ENCODE results near the gene ZNF423. TPM values are rescaled to one million over a fixed set of nuclear protein-coding genes. Genes with fewer than 3 reads are reported as not detected.

ZNF423 gene
- total RNA-seq, 2 experiments from 2014 or later = not detected

DNA sequence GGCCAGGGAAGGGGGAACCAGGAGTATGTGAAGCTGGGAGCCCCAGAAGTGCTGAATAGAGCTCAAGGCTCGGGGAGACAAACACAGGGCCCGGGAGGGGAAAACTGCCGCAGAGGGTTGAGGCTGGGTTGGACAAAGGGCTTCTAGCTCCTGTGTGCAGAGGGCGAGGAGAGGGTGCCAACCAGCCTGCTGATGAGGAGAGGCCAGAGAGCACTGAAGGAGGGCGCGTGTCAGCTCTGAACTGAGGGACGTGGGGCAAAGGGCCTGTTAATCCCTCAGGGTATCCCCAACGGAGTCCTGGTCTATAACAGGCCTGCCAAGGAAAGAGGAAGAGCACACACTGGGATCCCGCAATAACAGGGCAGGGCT lies 331.0 kb downstream of the ZNF423 start:
- ChIA-PET CTCF (interaction anchor here (0.9 kb wide), 1 partner anchor 17 kb away, joined by 3 read pairs; no protein-coding TSS in a partner anchor), POLR2A (no interaction called here)
- Mint-ChIP-seq H3K4me3 (no peak overlapping the region), H3K9me3 (no peaks in the 10 kb centered on the region), H3K27ac (no peak overlapping the region), H3K36me3 (ENCODE audit: low read depth) (no peaks in the 10 kb centered on the region), H3K27me3 (no peaks in the 10 kb centered on the region), H3K4me1 (peaks cover 12% of the 10 kb centered on the region)
- DNase-seq = no peak

DNA sequence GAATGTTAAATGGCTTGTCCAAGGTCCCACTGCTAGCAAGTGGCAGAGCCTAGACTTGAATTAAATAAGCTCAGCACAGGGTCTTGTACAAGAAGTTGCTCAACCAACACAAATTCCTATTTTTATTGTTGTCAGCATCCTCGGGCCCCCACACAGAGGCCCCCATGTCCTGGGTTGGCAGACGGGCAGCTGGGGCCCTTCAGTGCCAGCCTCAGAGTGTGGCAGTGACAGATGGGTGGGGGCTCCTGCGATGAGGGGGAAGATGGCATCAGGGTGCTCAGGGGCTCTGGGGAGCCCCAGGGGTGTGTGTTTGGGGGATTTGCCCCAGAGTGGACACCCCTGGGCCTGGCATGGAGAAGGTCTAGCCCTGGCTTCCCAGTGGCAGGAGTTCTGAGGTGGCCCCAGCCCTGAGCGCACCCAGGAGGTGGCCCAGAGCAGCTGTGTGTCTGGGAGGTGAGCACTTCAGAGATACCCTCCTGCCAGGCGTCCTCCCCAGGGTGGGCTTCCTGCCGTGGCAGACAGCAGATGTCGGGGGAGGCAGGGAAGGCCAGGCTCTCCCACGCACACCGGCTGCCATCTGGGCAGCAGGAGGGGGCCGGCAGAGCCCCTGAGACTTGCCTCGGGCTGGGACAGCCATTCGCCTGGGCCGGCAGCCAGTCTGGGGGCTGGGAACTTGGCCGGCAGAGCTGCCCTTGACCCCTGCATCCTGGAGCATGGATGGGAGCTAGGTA lies 331.5 kb downstream of the ZNF423 start:
- Mint-ChIP-seq H3K27ac (no peak overlapping the region), H3K36me3 (ENCODE audit: low read depth) (no peaks in the 10 kb centered on the region), H3K9me3 (no peaks in the 10 kb centered on the region), H3K4me3 (no peak overlapping the region), H3K4me1 (peaks cover 12% of the 10 kb centered on the region), H3K27me3 (no peaks in the 10 kb centered on the region)
- CTCF ChIA-PET = interaction anchor here (0.8 to 0.9 kb wide), 2 partner anchors 12 to 18 kb away, joined by 3 read pairs; no protein-coding TSS in a partner anchor
- POLR2A ChIA-PET = no interaction called here
- no peak for DNase-seq

DNA sequence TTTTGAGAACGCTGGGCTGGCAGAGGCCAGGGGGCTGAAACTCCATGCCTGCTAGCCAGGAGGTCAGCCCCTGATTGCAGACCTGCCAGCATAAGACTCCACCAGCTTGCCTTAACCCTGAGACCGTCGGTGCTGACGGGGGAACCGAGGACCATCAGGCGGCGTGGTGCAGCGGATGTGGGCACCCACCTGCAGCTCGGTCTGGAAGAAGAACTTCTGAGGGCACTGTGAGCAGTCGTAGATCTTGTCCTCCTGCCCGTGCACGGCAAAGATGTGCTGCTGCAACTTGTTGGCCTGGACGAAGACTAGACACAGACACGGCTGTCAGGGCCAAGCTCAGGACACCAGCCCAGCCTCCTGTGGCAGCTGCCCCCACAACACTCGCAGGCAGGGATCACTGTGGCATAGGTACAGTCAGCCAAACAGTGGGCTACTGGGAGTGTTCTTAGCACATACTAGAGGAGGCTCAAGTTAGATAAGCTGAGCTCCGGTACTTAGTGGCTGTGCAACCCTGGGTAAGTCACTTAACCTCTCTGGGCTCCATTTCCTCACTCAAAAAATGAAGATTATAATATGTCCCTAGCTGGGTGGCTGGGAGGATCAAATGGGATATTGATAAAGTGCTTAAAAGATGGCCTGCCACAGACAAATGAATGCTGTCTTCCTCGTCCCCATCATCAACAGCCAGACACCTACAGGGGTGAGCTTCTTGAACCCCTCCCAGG lies 332.3 kb downstream of the ZNF423 start:
- ChIA-PET POLR2A (no interaction called here), CTCF (interaction anchor here (0.8 kb wide), 1 partner anchor 13 kb away, joined by 3 read pairs; no protein-coding TSS in a partner anchor)
- no peaks in the 10 kb centered on the region for H3K27me3 Mint-ChIP-seq
- no peak overlapping the region for H3K4me3 Mint-ChIP-seq
- H3K4me1 Mint-ChIP-seq = peaks cover 7% of the 10 kb centered on the region
- no peak for DNase-seq
- H3K36me3 Mint-ChIP-seq (ENCODE audit: low read depth) = no peaks in the 10 kb centered on the region
- H3K9me3 Mint-ChIP-seq = no peaks in the 10 kb centered on the region
- H3K27ac Mint-ChIP-seq = no peak overlapping the region

DNA sequence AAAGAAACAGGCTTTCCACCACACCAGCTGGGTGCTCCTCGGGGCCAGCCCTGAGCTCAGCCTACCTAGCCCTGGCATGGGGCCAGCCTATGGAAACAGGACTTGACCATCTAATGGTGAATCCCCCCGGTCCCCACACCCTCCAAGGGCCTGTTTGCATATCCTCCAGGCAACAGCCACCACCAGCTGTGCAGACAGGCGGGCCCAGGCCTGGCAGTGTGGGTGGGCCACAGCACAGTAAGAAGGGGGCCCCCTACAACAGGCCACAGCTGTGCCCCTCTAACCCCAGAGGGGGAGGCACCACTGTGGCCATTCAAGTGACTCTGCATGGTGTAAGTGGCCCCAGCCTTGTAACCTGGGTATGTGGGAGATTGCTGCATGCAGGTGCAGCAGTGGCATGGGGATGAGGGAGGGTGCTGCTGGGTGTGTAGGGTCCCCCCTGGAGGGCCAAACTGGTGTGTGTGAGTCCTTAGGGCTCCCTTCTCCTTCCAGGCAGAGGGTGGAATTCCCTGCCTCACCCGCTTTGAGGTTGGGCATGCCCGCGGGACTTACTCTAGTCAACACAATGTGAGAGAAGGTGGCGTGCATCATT lies 334.1 kb downstream of the ZNF423 start:
- Mint-ChIP-seq H3K4me3 (no peak overlapping the region), H3K27me3 (no peaks in the 10 kb centered on the region), H3K4me1 (no peaks in the 10 kb centered on the region), H3K9me3 (no peaks in the 10 kb centered on the region), H3K36me3 (ENCODE audit: low read depth) (no peaks in the 10 kb centered on the region), H3K27ac (no peak overlapping the region)
- no peak for DNase-seq
- ChIA-PET POLR2A (no interaction called here), CTCF (interaction anchor here (1.1 kb wide), 1 partner anchor 17 kb away, joined by 6 read pairs; no protein-coding TSS in a partner anchor)

DNA sequence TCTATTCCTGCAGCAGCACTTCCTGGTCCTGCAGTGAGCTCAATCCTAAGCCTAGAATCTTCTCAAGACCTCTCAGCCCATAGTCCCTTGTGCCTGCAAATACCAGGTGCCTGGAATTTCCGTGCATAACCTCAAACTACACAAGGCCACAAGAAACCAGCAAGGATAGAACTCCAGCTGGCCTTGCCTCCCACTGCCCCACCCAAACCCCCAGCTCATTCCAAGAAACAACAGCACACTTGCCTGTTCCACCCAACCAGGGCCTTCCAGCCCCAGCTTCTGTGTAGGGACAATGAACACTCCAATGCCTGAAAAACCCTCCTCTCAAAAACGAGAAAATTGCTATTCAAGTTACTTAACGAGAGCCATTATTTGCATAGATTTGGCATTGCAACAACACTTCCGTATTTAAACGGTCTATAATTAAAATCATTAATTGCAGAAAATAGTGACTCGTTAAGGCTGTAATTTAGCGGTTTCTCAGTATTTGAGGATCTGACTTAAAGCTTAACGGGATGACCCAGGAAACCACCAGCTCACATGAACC lies 335.3 kb downstream of the ZNF423 start:
- Mint-ChIP-seq H3K27me3 (no peaks in the 10 kb centered on the region), H3K27ac (no peak overlapping the region), H3K9me3 (no peaks in the 10 kb centered on the region), H3K4me1 (no peaks in the 10 kb centered on the region), H3K36me3 (ENCODE audit: low read depth) (no peaks in the 10 kb centered on the region), H3K4me3 (no peak overlapping the region)
- CTCF ChIA-PET = interaction anchor here (1.1 kb wide), 1 partner anchor 15 kb away, joined by 6 read pairs; no protein-coding TSS in a partner anchor
- DNase-seq = no peak
- POLR2A ChIA-PET = no interaction called here

DNA sequence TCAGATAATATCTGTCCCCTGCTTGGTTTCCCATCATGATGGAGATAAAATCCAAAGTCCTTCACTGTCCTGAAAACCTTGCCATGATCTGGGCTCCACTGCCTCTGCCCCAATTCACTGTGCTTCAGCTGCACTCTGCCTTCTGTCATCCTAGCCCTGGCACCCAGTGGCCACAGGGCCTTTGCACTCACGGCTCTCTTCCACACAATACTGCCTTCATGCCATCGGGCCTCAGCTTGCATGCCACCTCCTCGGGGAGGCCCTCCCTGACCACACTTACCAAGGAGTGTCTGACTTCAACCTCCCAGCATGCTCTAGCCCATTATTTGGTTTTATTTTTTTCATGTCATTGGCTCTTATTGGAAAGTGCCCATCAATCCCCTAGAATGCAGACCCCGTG lies 336.2 kb downstream of the ZNF423 start:
- Mint-ChIP-seq H3K4me1 (no peaks in the 10 kb centered on the region), H3K4me3 (no peak overlapping the region), H3K36me3 (ENCODE audit: low read depth) (no peaks in the 10 kb centered on the region), H3K27me3 (no peaks in the 10 kb centered on the region), H3K27ac (no peak overlapping the region), H3K9me3 (no peaks in the 10 kb centered on the region)
- ChIA-PET POLR2A (no interaction called here), CTCF (no interaction called here)
- no peak for DNase-seq

DNA sequence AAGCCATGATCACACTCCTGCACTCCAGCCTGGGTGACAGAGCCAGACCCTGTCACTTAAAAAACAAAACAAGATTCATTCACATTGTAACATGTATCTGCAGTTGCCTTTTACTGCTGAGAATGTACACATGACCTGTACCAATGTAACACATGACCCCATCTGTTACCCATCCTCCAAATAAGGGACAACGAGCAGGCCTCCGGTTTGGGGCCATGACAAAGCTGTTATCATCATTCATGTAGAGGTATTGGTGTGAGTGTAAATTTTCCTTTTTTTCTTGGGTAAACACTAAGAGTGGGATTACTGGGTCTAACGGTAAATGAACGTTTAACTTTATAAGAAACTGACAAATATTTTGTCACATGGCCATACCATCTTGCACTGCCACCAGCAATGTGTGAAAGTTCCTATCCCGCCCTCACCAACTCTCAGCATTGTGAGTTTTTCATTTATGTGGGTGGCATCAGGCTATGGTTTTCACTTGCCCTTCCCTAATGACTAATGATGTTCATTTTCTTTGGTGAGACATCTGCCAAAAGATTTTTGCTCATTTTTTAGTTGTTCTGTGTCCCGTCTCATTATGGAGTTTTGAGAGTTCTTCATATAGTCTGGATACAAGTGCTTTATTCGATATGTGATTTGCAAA lies 336.8 kb downstream of the ZNF423 start:
- Mint-ChIP-seq H3K4me1 (no peaks in the 10 kb centered on the region), H3K27ac (no peak overlapping the region), H3K27me3 (no peaks in the 10 kb centered on the region), H3K4me3 (no peak overlapping the region), H3K36me3 (ENCODE audit: low read depth) (no peaks in the 10 kb centered on the region), H3K9me3 (no peaks in the 10 kb centered on the region)
- ChIA-PET CTCF (no interaction called here), POLR2A (no interaction called here)
- DNase-seq = no peak

DNA sequence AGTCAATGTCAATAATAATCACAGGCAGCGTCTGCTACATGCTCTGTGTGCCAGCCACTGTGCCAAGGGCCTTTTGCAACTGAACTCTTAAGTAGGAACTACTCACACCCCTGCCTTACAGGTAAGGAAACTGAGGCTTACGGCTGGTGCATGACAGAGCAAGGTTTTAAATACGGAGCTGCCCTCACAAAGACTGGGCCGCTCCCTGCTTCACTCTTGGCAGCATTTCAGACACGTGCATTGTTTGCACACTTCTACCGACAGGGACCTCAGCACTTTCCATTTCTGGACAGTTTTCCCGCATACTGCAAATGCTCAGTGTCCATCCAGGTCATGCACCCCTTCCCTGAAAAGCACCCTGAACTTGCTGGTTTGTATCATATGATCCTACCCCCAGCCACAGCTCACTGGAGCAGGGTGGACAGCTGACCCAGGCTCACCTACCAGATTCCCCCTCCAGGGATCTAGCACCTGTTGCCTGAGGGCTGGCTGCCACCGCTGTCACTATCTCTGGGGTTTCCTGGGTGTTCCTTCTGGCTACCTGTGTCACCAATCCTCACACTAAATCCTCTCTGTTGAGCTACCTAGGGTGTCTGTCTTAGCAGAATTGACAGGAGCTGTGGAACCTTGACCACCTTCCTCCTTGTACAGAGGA lies 339.4 kb downstream of the ZNF423 start:
- H3K36me3 Mint-ChIP-seq (ENCODE audit: low read depth) = no peaks in the 10 kb centered on the region
- H3K27me3 Mint-ChIP-seq = no peaks in the 10 kb centered on the region
- H3K9me3 Mint-ChIP-seq = no peaks in the 10 kb centered on the region
- H3K4me3 Mint-ChIP-seq = no peak overlapping the region
- ChIA-PET POLR2A (no interaction called here), CTCF (no interaction called here)
- no peak for DNase-seq
- H3K27ac Mint-ChIP-seq = no peak overlapping the region
- H3K4me1 Mint-ChIP-seq = no peaks in the 10 kb centered on the region

DNA sequence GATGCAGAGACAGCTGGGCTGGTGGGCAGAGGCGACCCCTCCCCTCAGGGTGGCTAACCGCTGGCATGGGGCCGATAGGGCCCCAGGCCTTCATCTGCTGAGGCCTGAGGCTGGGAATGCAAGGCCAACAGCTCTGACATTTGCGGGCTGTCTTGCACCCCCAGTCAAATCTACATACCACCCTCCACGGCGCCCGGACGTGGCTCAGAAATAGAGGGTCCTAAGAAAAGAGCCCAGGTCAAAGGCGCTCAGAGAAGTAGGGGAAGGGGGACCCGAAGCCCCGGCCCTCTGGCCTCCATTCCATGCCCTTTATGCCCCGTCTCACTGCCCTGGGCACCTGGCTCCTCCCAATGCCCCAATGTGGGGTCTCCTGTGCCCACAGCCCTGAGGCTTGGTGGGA lies 340.1 kb downstream of the ZNF423 start:
- no peaks in the 10 kb centered on the region for H3K4me1 Mint-ChIP-seq
- no peak overlapping the region for H3K4me3 Mint-ChIP-seq
- DNase-seq = no peak
- POLR2A ChIA-PET = no interaction called here
- H3K27ac Mint-ChIP-seq = no peak overlapping the region
- H3K36me3 Mint-ChIP-seq (ENCODE audit: low read depth) = no peaks in the 10 kb centered on the region
- CTCF ChIA-PET = no interaction called here
- no peaks in the 10 kb centered on the region for H3K9me3 Mint-ChIP-seq
- H3K27me3 Mint-ChIP-seq = no peaks in the 10 kb centered on the region

DNA sequence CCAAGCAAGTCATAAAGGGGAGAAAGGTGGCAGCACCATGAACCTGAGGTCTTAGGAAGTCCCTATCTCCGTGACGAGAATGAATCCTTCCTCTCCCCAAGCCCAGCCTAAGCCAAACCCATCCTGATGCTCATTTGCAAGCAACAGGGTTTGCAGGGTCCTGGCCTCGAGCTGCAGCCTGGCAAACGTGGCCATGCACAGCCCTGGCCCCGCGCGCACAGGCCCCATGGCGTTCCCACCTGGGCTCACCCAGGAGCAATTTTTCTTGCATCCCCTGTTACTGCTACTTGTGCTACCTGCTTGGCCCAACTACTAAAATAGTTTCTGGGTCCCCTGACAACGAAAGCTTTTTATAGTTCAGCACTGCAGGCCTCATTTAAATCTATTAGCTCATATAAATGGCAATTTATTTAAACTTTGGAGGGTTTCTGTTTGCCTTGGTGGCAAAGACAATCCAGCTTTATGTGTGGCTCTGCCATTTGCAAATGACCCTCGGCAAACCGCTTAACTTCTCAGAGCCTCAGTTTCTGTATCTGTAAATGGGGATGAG lies 340.8 kb downstream of the ZNF423 start:
- POLR2A ChIA-PET = no interaction called here
- no peaks in the 10 kb centered on the region for H3K36me3 Mint-ChIP-seq (ENCODE audit: low read depth)
- no peak overlapping the region for H3K27ac Mint-ChIP-seq
- no peaks in the 10 kb centered on the region for H3K9me3 Mint-ChIP-seq
- no peaks in the 10 kb centered on the region for H3K27me3 Mint-ChIP-seq
- H3K4me1 Mint-ChIP-seq = no peaks in the 10 kb centered on the region
- CTCF ChIA-PET = interaction anchor here (0.6 kb wide), 1 partner anchor 1892 kb away, joined by 4 read pairs; no protein-coding TSS in a partner anchor
- no peak overlapping the region for H3K4me3 Mint-ChIP-seq
- no peak for DNase-seq

DNA sequence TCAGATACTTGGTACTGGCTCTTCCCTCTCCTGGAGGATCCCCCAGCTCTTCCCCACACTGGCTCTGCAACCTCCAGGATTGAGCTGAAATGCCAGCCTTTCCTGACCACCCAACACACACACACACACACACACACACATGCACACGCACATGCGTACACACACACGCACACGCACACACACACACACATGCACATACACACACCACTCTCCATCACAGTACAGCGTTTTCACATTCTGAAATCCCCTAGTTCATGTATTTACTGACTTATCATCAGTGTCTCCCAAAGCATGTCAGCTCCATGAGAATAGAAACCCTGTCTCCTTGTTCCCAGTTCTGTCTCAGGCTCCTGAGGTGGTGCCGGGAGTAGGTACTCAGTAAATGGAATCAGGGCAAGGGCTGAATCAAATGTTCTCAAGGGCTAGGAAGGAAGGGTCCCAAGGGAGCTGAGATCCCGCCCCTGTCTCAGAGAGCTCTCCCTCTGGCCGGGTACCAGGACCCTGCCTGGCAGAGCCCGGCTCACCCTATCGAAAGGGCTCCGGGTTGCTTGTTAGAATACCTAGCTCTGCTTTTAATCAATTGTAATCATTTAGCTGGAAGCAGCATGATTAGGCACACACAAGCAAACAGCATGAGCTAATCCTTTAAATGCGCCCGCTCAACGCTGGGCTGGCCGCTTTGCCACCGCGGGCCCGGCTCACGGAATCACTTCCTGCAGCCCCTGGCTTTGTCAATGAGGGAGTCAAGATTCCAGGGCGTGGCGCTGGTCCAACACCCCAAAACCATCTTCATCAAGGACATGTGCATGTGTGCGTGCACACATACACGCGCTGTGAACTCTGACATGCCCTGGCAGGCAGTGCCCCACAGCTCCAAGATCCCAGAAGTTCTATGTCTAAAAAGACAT lies 341.6 kb downstream of the ZNF423 start:
- ChIA-PET POLR2A (no interaction called here), CTCF (interaction anchor here (0.6 kb wide), 1 partner anchor 1892 kb away, joined by 4 read pairs; no protein-coding TSS in a partner anchor)
- no peaks in the 10 kb centered on the region for H3K36me3 Mint-ChIP-seq (ENCODE audit: low read depth)
- no peak overlapping the region for H3K4me3 Mint-ChIP-seq
- H3K9me3 Mint-ChIP-seq = no peaks in the 10 kb centered on the region
- no peak overlapping the region for H3K27ac Mint-ChIP-seq
- no peaks in the 10 kb centered on the region for H3K27me3 Mint-ChIP-seq
- DNase-seq = no peak
- H3K4me1 Mint-ChIP-seq = no peaks in the 10 kb centered on the region
